C1 segment of cervical spinal cord (tissue), 14 donors: ENCODE results near the gene SYTL3.
"Not testable (repeated sequence)": the region's sequence is repeated elsewhere in the genome, so short reads cannot be mapped to it uniquely, and the experiment has no call there.

Experiments
- DNase-seq, 14 donors: peaks; one replicate each; lab custom pipeline; 2025; lab: John Stamatoyannopoulos, UW

SYTL3 gene, protein sequence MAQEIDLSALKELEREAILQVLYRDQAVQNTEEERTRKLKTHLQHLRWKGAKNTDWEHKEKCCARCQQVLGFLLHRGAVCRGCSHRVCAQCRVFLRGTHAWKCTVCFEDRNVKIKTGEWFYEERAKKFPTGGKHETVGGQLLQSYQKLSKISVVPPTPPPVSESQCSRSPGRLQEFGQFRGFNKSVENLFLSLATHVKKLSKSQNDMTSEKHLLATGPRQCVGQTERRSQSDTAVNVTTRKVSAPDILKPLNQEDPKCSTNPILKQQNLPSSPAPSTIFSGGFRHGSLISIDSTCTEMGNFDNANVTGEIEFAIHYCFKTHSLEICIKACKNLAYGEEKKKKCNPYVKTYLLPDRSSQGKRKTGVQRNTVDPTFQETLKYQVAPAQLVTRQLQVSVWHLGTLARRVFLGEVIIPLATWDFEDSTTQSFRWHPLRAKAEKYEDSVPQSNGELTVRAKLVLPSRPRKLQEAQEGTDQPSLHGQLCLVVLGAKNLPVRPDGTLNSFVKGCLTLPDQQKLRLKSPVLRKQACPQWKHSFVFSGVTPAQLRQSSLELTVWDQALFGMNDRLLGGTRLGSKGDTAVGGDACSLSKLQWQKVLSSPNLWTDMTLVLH

DNA sequence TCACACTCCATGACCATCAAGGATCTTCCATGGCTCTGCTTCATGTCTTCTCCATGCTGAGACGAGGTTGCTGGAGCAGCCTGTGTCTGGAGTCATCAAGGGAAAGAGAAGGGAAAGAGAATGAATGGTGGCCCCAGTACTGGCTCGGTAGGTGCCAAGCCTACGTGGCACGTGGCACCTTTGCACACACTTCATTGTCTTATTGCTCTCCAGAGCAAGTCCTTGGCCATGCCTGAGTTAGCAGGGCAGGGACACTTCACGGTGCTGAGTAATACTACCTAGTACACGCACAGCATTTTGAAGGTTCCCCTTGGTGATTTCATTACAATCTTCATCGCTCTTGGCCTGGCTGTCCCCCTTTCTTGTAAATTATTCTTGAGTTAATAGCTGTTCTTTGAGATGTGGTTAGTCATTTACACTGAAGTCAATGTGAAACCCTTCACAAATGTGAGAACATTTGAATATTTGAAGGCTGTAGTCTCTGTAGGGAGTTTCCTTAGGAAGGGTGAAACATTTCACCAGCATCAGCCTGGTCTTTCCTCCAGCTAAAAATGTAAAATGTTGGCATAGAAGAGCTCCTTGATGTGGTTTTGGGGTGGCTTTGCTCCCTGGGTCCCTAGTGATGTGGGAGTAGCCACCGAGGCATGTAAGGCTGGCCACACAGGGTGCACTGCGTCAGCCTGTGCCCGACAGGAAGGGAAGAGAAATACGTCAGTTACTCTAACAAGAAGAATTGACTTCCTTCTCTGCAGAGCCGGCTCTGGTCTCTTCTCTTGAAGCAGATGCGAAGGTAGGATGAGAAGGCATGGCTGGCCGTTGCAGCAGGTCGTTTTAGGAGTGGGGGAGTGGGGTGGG is at the start of gene SYTL3:
Gene SYTL3 (plus strand): TSS at position 766 of the 855 bp plus-strand sequence. CDS start 13,215 bp downstream, outside the sequence.
- DNase-seq: peak in 2 of 14 donors; percentile 27 to 36

DNA sequence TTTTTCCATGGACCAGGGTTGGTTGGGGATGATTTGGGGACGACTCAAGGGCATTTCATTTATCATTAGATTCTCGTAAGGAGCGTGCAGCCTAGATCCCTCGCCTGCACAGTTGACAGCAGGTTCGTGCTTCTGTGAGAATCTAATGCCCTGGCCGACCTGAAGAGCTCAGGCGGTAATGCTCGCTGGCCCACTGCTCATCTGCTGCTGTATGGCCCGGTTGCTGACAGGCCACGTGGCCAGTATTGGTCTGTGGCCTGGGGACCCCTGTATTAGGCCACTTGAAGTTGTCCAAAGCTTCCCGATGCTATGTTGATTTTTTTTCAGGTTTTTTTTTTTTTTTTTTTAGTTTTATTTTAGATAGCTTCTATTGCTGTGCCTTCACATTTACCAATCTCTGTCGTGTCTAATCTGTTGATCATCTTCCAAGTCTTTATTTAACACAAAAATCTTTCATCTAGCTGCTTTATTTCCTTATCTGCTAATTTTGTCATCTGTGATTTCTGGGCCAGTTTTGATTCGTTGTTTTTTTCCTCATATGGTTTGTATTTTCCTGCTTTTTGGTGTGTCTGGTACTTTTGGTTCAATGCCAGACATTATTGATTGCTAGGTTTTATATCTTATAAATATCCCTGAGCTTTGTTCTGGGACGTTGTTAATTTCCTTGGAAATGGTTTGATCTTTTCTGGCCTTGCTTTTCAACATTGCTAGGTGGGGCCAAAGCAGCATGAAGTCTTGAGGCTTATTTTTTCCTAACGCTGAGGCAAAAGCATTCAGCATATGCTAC is 46.4 kb upstream of the SYTL3 start:
- DNase-seq: no peak

DNA sequence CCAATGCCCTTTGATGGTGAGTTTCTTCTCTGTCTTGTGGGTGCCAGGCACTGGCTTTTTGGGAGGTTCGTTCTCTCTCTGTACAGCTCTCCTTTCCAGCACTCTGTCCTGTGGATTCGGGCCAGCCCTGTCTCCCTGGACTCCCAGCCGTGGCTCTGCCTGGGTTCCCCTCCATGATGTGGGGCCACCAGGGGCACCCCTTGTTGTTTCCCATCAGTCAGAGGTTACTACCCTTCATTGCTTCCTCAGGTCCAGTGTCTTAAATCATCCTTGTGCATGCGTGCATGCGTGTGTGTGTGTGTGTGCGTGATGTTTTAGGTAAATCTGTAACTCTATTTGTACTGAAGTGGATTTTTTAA is 45.8 kb upstream of the SYTL3 start:
- no peak for DNase-seq

DNA sequence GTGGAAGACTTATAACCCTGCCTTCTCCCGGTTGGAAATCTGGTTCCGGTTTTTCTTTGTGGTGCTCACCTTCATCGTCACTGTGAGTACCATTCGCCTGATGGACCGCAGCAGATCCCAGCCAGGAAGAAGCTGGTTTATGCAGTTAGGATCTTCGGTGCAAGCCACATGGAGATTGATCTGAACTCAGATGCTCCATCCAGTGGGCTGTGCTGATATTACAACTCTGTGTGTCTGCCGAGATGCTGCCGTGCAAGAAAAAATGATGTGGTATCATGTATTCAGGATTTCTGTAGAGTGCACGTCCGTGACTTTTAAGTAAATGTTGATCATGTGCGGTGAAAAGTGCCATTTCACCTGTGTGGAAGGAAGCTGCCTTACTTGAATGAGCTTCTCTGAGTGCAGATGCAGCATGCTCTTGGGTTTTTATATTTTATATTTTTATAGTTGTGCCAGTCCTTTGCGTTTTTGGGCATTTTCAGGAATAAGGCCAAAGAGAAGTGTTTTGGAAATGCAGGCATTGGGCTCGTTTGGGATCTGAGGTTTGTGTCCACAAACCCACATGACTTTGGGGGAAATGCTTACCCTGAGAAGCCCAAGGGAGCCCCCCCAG is 44.5 kb upstream of the SYTL3 start:
- DNase-seq: peak in 7 of 14 donors; percentile 10 to 41 (median 20)

DNA sequence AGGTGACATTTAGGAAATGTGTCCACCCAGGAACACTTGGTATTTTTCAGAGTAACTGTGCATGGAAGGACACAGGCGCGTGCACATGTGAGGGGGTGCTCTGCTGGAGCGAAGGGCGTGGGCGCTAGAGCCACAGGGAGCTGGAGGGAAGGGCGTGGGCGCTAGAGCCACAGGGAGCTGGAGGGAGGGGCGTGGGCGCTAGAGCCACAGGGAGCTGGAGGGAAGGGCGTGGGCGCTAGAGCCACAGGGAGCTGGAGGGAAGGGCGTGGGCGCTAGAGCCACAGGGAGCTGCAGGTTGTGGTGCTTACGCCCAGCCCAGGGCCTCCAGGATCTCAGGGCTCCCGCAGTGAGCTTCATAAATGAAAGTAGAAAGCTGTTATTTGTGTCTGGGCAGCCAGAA is 43.8 kb upstream of the SYTL3 start:
- not testable (repeated sequence) for DNase-seq

DNA sequence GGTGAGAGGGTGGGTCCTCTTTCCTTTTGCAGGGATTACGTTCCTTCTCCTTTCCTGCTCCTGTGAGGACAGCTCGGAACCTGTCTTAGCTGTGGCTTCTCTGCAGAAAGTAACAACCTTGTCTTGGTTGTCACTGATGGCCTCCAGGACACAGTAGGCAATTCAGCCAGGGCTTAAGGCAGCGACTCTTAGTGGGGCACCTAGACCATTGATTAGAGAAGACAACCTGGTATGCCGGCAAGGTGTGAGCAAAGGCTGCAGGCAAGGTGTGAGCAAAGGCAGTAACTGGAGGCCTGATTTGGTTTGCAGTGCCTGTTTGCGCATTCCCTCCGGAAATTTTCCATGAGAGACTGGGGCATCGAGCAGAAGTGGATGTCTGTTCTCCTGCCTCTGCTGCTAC is 42.9 kb upstream of the SYTL3 start:
- no peak for DNase-seq

DNA sequence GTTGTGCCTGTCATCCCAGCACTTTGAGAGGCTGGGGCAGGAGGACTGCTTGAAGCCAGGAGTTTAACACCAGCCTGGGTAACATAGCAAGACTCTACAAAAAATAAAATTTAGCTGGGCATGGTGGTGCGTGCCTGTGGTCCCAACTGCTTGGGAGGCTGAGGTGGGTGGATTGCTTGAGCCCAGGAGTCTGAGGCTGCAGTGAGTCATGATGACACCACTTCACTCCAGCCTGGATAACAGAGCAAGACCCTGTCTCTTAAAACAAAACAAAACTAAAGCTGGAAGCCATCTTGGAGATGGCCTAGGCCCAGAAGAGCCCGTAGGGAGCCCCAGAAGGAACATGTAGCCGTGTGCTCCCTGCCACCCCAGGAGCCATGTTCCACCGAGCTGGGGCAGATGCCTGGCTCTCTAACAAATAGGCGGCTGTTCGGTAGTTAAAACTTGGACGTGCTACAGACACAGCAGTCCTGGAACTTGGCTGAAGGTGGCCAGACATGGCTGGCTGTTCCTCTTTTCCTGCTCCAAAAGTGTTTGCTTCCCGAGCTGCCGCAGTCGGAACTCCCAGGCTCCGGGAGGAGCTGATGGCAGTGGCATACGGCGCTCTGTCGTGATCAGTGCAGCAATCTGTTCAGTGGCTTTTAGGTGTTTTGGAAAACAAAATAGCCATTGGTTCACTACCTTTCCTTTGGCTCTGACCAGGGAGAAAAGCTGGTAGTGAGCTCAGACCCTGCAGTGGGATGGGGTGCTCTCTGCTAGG is 42.3 kb upstream of the SYTL3 start:
- peak in 1 of 14 donors; percentile 75 for DNase-seq

DNA sequence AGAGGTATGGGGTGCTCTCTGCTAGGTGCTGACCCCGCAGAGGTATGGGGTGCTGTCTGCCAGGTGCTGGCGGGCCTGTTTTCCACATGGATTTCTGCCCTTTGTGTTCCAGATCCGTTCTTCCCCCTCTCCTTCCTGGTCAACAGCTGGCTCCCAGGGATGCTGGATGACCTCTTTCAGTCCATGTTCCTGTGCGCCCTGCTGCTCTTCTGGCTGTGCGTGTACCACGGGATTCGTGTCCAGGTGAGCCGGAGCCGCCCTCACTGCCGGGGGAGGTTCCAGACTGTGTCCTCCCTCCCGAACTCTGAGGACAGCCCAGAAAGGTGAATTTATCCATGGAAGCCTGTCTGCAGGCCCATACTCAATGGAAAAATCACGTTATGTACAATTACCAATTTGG is 41.6 kb upstream of the SYTL3 start:
- no peak for DNase-seq

DNA sequence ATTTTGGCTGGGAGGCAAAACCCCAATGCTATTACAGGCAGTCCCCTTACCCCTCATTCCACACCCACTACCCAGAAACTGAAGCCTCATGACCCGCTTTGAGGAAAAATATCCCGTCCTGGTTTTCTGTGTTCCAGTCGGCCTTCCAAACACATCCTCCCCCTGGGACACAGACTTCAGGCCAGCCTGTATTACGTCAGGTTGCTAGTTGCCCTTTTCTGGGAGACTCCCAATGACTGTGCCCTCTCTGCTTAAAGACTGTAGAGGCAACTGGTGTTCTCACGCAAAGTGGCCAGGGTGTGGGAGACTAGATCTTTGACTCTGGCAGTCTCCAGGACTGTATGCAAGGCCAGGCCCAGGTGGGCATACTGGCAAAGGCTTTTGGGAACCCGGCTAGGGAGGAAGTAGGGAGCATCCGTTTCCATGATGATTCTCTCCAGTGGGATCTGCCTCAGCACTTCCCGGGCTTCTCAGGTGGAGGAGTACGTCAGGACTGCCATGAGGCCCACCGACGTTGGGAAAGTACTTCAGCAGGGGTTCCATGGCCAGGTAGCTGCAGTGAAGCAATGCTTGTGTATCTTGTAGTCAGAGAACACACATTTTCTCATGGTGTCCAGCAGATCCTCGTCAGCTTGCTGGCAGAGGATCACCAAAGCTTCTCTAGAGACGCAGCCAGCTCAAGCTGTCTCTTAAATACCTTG is 40.2 kb upstream of the SYTL3 start:
- no peak for DNase-seq

DNA sequence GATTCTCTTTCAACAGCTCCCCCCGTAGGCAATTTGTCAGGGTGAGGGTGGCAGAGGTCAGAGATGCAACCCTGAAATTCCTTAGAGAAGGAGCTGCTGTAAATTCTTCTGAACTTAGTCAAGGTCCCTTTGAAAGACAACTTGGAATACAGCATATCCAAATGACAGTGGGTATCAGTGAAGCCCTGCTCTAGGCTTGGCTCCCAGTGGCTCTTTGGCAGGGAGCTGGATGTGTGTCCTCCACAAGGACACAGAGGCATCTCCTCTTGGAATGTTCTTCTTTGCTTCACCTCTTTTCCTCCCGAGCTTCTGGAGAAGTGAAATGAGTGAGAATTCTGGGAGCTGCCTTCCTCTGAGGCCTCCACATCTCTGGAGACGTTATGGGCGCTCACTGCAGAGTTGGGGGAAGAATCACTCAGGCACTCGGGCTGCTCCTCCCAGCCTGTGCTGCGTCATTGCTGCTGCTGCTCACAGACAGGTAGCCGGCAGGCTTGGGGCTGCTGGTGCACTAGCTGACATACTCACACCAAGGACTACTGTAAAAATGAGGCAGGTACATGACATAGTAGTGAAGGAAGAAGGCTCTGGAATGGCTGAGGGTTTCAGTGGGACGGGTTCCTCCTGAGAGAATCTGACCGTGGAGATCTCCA is 39.4 kb upstream of the SYTL3 start:
- no peak for DNase-seq

DNA sequence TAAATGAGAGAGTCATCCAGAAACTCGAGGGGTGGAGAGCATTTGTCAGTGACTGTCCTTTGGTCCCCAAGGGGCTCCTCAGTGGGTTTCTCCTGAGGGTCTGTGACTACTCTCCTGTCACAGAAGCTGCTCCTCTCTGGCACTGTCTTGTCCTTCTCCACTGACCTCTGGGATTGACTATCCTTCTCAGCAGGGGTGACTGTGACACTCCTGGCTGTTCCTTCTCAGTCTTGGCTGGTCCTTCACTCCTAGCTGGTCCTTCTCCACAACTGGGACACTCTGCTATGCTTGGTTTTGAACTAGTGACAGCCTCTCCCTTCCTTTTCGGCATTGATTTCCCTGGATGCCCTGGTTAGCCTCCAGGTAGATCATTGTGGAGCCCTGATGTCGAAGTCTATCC is 38.8 kb upstream of the SYTL3 start:
- DNase-seq: no peak

DNA sequence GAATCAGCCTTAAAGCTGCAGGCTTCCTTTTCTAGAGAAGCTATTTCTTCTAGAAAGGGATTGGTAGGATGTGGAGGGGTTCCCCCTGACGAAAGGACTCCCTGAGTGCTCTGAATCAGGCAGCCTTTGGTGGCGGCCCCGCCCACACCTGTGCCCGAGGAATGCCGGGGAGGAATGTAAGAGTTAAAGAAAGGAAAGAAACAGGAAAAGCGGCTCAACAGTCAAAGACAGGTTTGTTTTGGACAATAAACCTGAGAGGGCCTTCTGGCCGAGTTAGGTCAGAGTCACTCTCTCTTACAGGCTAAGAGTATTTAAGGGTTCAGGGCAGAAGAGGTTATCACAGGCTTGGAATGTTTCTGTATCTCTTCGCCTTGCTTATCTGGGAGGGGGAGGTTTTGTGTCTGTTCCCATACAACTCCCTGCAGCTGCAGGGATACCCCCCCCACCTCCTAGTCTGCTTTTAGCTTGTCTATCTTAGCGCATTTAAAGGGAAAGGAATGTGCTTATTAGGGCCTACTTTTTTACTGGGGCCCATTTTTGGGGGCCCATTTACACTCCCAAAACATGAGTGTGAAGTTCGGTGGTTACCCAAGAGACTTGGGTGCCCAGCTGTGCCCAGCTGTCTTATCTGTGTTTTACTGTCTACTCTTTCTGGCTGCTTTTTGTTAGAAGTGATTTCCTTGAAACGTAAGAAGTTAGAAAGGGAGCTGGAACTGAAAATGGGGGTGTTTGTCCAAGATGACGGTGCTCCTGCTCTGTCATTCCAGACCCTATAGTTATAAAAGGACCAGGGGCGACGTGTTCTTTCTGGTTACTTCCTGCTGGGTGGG is 38.1 kb upstream of the SYTL3 start:
- DNase-seq: no peak

DNA sequence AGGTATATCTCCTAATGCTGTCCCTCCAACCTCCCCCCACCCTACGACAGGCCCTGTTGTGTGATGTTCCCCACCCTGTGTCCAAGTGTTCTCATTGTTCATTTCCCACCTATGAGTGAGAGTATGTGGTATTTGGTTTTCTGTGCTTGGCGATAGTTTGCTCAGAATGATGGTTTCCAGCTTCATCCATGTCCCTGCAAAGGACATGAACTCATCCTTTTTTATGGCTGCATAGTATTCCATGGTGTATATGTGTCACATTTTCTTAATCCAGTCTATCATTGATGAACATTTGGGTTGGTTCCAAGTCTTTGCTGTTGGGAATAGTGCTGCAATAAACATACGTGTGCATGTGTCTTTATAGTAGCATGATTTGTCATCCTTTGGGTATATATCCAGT is 35.2 kb upstream of the SYTL3 start:
- not testable (repeated sequence) for DNase-seq

DNA sequence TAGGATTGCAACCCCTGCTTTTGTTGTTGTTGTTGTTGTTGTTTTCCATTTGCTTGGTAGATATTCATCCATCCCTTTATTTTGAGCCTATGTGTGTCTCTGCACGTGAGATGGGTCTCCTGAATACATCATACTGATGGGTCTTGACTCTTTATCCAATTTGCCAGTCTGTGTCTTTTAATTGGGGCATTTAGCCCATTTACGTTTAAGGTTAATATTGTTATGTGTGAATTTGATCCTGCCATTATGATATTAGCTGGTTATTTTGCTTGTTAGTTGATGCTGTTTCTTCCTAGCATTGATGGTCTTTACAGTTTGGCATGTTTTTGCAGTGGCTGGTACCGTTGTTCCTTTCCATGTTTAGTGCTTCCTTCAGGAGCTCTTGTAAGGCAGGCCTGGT is 31.6 kb upstream of the SYTL3 start:
- DNase-seq: not testable (repeated sequence)

DNA sequence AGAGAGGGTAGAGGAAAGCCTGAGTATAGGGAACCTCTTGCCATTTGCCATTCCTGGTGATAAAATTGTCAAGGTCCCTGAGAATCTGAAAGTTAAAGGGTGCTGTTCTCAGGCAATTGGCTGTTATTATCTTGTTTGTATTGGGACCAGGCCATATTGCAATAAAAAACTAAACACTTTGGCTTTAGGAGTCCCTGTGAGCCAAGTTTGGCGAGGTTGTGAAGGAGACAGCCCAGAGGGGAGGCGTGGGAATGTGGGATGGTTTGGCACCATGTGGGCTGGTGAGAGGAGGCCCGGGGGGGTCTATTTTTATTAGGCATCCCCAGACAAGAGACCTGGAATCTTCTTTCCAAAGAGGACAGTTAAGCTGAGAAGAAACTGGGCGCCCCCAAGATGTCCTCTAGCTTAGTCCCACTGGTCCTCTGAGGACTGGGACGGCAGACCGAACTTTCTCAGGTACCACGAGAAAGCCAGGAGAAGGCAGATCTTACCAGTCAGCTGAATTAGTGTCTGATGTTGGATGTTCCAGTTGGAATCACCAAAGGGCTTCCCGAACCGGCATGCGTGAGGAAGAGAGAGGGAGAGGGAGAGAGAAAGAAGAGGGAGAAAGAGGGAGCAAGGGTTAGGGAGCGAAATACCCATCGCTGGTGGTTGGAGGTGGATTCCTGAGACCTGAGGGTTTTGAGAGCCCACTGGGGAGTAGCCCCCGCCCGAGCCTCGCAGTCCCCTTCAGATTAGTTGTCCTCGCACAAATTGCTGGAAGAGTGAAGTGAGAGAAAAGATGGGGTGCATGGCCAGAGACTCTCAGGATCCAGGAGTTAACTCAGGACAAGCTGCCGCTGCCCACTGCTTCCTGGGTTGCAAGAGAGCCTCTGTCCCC is 29.7 kb upstream of the SYTL3 start:
- no peak for DNase-seq

DNA sequence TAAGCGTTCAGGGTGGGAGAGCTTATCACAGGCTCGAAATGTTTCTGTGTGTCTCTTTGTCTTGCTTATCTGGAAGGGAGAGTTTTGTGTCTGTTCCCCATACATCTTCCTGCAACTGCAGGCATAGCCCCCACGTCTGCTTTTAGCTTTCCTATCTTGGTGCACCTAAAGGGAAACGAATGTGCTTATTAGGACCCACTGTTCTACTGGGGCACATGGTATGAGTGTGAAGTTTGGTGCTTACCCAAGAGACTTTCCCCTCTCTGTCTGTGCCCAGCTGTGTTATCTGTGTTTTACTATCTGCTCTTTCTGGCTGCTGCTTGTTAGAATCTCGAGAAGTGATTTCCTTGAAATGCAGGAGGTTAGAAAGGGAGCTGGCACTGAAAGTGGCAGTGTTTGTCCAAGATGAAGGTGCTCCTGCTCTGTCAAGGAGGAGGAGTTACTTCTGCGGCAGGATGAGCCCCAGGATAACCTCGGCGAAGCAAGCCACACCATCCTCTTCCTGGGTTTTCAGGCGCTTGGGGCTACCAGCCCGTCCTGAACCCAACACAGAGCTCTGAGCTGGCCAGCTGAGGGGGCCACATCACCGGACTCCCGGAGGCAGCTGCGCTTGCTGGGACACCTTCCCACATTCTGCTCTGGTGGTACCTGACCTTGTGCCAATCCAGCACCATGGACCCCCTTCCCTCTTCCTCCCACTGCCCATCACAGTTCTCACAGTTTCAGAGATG is 28.7 kb upstream of the SYTL3 start:
- no peak for DNase-seq
